NCI-H510A (cell line): ENCODE data around the gene RPL13A.
A peak's percentile ranks its signal among the peaks of the same experiment; 100 is the strongest.
"Not testable (repeated sequence)": the region's sequence is repeated elsewhere in the genome, so short reads cannot be mapped to it uniquely, and the experiment has no call there.

Source experiments
- DNase-seq: peaks from one replicate; lab custom pipeline; 2025; lab: John Stamatoyannopoulos, UW

The RPL13A gene

DNA sequence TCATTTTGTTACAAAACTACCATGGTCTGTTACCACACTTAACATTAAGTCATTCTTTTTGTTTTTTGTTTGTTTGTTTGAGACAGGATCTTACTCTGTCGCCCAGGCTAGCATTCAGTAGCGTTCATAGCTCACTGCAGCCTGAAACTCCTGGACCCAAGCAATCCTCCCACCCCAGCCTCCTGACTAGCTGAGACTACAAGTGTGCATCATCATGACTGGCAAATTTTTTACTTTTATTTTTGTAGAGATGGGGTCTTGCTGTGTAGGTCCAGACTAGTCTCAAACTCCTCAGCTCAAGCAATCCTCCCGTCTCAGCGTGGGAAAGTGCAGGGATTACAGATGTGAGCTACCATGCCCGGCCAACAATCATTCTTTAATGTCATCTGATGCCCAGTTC is 31.1 kb upstream of the RPL13A start:
- DNase-seq = no peak

DNA sequence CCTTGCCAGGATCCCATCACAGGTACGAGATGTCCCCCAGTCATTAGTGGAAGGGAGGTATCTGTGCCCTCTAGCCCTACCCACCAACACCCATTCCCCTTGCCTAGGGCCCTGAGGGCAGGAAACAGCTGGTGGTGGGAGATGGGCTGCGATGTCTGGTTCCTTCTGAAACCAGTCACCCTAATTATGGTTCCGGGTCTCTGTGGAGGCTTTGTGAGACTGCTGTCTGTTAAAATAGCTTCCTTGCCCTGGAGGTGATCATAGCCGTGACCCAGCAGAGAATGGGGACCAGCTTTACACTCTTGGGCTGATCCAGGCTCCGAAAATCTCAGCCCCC is 28.9 kb upstream of the RPL13A start:
- DNase-seq = no peak

DNA sequence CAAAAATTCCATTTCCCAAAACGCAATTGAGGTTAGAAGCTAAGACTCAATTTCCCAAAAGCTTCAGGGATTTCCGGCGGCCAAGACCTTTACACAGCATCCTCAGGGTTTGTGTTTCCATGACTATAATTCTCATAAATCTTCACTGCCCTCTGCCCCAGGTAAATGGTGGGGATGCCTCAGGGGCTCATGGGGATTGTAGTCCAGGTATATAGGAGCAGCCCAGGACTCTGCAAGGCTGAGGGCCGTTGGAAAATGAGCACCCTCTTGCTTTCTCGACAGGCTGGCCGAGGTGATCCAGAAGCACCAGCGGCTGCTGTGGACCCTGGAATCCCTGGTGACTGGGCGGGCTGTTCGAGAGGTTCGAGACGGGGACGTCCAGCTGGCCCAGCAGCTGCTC is 28.0 kb upstream of the RPL13A start:
- no peak for DNase-seq

DNA sequence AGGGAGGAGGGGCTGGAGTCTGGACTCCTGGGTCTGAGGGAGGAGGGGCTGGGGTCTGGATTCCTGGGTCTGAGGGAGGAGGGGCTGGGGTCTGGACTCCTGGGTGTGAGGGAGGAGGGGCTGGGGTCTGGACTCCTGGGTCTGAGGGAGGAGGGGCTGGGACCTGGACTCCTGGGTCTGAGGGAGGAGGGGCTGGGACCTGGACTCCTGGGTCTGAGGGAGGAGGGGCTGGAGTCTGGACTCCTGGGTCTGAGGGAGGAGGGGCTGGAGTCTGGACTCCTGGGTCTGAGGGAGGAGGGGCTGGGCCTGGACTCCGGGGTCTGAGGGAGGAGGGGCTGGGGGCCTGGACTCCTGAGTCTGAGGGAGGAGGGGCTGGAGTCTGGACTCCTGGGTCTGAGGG is 26.3 kb upstream of the RPL13A start:
- DNase-seq = not testable (repeated sequence)

DNA sequence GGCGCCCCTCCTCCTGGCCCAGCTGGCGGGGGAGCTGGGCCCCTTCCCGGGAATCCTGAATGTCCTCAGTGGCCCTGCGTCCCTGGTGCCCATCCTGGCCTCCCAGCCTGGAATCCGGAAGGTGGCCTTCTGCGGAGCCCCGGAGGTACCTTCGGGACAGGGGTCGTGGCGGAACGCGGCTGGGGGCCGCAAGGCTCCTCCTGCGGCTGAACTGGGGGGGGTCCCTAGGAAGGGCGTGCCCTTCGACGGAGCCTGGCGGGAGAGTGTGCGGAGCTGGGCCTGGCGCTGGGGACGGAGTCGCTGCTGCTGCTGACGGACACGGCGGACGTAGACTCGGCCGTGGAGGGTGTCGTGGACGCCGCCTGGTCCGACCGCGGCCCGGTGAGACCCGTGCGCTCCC is 25.8 kb upstream of the RPL13A start:
- DNase-seq = no peak

DNA sequence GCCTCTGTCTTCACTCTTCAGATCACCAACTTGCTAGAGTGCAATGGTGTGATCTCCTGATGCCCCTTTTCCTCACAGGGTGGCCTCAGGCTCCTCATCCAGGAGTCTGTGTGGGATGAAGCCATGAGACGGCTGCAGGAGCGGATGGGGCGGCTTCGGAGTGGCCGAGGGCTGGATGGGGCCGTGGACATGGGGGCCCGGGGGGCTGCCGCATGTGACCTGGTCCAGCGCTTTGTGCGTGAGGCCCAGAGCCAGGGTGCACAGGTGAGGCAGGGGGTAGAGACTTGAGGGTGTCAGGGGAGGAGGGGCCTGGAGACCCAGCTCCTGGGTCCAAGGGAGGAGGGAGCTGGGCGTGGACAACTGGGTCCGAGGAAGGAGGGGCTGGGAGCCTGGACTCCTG is 24.9 kb upstream of the RPL13A start:
- DNase-seq = no peak

DNA sequence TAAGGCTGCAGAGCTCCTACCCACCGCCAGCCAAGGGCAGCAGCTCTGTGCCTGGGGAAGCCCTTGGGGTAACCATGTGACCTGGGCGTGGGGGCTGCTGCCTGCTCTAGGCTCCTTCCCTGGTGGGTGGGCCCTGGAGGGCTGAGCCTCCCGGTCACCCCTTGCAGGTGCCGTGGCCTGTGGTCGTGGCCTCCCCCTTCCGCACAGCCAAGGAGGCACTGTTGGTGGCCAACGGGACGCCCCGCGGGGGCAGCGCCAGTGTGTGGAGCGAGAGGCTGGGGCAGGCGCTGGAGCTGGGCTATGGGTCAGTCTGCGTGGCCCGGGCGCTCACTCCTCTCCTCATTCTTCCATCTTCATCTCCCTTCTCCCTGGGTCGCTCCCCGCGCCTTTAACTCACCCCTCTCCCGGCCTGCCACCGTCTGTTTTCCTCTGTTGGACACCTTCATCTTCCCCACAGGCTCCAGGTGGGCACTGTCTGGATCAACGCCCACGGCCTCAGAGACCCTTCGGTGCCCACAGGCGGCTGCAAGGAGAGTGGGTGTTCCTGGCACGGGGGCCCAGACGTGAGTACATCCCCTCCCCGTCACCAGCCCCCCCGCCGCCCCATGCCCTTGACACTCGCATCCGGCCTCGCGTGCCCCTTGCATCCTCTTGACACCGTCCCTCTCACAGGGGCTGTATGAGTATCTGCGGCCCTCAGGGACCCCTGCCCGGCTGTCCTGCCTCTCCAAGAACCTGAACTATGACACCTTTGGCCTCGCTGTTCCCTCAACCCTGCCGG is 23.3 kb upstream of the RPL13A start:
- no peak for DNase-seq

DNA sequence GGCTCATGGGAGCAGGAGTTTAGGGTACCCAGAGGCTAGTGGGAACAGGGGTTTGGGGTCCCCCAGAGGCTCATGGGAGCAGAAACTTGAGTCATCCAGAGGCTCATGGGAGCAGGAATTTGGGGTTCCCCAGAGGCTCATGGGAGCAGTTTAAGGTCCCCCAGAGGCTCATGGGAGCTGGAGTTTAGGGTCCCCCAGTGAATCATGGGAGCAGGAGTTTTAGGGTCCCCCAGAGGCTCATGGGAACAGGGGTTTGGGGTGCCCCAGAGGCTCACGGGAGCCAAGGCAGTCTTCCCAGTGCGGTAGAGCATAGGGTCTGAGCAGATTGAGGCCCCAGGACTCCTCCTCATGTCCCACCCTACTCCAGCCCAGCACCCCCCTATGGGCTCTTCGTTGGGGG is 22.0 kb upstream of the RPL13A start:
- no peak for DNase-seq

DNA sequence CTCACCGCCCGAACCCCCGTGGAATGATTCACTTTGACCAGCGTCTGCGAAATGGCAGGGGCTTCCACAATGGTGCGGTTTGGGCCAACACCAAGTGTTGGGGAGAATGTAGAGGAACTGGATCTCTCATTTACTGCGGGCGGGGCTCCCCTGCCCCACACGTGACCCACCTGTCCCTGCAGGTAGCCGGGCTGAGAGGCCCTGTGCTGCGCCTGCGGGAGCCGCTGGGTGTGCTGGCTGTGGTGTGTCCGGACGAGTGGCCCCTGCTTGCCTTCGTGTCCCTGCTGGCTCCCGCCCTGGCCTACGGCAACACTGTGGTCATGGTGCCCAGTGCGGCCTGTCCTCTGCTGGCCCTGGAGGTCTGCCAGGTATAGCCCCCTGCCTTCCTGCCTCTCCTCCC is 19.2 kb upstream of the RPL13A start:
- no peak for DNase-seq

DNA sequence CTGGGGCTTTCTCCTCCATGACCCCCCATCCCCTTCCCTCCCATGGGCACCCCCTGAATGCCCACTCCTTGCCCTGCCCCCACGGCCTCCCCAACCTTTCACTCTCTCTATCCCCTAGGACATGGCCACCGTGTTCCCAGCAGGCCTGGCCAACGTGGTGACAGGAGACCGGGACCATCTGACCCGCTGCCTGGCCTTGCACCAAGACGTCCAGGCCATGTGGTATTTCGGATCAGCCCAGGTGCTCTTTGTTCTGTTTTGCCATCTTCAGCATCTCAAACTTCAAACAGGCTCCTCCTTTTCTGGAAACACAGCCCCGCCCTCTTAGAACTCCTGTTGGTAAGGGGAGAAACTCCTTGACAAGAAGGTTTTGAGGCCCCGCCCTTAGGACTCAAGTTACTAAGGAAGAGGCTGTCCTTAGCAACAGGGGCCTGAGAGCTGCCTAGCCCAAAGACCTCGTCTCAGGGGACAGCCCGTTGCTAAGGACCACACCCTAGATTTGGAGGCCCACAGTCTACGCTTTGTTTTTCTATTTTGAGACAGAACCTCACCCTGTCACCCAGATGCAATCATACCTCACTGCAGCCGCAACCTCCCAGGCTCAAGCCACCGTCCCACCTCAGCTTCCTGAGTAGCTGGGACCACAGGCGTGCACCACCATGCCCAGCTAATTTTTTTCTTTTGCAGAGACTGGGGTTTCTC is 18.5 kb upstream of the RPL13A start:
- no peak for DNase-seq

DNA sequence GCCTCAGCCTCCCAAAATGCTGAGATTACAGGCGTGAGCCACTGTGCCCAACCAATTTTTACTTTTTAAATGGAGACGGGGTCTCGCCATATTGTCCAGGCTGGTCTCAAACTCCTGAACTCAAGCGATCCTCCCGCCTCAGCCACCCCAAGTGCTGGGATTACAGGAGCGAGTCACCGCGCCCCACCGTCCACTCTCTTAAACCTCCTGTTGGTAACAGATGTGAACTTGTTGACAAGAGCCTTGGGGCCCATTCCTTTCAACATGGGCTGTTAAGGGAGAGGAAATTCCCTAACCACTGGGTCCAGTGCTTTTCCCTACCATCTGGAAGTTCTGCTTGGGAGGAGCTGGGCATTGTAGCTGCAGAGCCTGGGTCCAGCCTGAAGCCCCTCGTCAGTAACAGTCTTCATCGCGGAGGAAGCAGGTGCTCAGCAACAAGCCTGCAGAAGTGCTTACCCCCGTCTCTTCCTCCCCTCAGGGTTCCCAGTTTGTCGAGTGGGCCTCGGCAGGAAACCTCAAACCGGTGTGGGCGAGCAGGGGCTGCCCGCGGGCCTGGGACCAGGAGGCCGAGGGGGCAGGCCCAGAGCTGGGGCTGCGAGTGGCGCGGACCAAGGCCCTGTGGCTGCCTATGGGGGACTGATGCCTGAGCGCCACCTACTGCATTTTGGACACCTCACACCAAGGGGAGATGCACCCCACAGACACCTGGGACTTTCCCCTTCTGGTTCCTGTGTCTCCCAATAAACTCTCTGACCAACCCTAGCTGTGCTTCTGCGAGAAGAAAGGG is 17.4 kb upstream of the RPL13A start:
- DNase-seq = no peak

DNA sequence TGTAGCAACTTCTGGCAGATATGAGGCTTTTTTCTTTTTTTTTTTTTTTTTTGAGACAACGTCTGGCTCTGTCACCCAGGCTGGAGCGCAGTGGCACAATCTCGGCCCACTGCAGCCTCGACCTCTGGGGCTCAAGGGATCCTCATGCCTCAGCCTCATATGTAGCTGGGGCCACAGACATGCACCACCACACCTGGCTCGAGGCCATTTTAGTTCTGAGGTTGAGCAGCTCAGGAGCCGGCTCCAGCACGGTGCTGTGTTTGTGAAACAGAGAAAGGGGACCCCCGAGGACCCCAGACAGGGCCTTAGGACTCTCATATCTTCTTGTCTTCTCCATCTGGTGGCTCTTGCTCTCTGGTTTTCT is 16.8 kb upstream of the RPL13A start:
- no peak for DNase-seq

DNA sequence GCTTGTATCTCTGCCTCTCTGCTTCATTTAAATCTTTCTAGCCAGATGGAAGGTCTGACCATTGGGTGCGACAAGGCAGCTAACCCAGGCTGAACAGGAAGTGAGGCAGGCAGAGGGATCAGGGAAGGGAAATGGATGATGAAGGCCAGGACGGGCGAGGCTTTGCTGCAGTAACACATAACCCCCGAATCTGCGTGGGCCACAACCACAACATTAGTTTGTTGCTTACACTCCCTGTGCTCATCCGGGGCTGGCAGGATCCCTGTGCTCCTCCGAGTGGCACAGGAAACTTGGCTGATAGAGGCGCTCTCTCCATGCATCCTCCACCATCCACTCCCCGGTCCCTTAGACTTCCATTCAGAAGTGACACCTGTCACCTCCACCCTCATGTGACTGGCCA is 14.5 kb upstream of the RPL13A start:
- DNase-seq = no peak

DNA sequence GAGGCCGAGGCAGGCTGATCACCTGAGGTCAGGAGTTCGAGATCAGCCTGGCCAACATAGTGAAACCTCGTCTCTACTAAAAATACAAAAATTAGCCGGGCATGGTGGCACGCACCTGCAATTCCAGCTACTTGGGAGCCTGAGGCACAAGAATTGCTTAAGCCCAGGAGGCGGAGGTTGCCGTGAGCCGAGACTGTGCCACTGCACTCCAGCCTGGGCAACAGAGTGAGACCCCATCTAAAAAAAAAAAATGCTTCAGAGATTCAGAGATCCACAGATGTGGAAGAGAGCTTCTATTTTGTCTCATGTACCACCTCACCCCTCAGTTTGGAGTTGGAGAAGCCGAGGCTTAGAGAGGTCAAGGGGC is 13.9 kb upstream of the RPL13A start:
- not testable (repeated sequence) for DNase-seq

DNA sequence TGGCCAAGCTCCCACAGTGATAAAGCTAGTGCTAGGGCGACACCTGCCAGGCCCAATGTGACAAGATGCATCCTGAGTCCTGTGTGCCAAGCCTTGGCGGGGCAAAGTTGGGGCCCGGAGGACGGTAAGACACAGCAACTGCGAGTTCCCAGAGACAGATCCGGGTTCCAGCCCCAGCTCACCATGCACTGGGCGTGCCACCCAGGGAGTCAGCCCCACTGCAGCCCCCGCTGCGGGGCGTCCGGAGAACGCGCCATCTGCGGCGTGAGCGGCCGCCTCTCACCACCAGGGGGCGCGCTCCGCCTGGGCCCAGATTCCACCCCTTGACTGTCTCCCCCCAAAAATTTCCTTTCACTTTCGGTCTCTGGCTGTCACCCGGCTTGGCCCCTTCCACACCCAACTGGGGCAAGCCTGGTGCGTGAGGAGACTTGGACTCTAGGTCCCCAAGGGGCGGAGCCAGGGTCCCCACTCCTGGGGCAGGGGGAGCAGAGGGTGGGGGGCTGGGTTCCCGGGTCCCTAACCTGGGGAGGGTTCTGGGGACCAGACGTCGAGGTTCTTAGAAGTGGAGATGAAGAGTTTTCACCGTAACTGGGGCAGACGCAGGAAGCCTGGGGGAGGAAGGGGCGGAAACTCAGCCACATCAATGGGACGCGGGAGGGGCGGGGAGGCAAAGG is 13.4 kb upstream of the RPL13A start, which contains the start of gene FLT3LG:
Gene FLT3LG, plus strand, starts transcription at position 348 of the 674 bp plus-strand sequence. CDS start 425 bp downstream, outside the sequence.
- DNase-seq = no peak

DNA sequence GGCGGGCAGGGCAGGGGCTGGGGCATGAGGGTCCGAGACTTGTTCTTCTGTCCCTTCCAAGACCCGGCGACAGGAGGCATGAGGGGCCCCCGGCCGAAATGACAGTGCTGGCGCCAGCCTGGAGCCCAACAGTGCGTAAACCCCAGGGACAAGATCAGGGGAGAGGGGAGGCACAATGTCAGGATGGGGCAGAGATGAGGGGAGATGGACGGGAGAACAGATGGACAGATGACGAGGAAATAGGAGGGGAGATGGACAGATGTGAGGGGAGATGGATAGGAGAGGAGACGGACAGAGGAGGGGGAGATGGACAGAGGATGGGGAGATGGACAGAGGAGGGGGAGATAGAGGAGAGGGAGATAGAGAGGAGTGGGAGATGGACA is 12.9 kb upstream of the RPL13A start:
- DNase-seq = no peak

DNA sequence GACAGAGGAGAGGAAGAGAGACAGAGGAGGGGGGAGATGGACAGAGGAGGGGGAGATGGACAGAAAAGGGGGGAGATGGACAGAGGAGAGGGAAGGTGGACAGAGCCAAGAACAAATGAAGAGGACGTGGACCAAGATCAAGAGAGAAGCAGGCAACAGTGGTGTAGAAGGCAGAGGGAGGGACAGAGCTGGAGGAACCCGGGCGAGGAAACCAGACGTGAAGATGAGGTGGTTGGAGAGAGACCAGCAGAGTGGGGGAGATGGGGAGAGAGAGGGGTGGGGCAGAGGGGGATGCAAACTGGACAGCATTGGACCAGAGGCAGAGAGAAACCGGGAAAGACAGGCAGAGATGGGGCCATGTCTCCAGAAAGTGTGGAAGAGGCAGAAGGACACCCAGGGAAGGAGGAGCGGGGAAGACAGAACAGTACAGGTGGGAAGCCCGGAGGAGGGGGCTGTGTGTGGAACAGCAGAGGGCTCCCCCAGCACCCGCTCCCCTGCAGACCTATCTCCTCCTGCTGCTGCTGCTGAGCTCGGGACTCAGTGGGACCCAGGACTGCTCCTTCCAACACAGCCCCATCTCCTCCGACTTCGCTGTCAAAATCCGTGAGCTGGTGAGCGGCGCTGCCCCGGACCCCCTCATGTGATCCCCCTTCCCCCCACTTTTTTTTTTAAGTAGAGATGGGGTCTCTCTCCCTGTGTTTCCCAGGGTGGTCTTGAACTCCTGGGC is 12.1 kb upstream of the RPL13A start:
- DNase-seq = no peak

DNA sequence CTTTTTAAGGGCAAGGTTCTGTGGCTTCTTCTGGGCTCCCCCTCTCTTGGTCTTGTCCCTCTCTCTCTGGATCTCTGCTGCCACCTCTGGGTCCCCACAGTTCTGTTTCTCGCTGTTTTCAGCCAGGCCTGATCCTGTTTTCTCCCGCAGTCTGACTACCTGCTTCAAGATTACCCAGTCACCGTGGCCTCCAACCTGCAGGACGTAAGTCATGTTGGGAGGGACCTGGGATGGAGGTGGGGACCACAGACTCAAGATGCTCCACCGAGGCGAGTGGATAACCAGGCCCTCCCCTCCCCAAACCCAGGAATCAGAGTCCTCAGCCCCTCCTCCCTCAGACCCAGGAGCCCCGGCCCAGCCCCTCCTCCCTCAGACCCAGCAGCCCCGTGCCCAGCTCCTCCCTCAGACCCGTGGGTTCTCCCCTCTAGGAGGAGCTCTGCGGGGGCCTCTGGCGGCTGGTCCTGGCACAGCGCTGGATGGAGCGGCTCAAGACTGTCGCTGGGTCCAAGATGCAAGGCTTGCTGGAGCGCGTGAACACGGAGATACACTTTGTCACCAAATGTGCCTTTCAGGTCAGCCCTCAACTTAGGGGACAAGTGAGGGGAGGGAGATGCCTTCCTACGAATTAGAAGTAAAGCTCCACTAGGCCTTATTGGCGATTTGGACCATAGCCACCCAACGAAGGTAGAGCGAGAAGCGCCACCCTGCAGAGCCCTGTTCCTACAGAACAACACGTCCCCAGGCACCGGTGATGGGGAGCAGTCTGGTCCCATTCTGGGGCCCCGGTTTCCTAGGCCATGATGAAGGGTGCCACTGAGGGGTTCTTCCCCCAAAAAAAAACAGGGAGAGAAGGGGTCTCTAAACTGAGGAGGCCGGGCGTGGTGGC is 11.2 kb upstream of the RPL13A start:
- DNase-seq = peak; percentile 62

DNA sequence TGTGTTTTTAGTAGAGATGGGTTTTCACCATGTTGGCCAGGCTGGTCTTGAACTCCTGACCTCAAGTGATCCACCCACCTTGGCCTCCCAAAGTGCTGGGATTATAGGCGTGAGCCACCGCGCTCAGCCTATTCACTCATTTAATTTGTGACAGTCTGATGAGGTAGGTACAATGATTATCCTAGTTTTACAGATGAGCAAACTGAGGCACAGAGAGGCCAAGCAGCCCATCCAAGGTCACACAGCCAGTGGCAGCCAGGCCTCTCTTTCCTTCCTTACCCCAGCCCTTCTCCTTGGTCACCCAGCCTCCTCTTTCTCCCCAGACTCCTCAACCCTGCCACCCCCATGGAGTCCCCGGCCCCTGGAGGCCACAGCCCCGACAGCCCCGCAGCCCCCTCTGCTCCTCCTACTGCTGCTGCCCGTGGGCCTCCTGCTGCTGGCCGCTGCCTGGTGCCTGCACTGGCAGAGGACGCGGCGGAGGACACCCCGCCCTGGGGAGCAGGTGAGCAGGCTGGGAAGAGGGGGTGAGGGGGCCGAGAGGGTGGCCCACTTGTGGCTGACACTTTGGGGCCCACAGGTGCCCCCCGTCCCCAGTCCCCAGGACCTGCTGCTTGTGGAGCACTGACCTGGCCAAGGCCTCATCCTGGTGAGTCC is 7.3 kb upstream of the RPL13A start:
- DNase-seq = no peak

DNA sequence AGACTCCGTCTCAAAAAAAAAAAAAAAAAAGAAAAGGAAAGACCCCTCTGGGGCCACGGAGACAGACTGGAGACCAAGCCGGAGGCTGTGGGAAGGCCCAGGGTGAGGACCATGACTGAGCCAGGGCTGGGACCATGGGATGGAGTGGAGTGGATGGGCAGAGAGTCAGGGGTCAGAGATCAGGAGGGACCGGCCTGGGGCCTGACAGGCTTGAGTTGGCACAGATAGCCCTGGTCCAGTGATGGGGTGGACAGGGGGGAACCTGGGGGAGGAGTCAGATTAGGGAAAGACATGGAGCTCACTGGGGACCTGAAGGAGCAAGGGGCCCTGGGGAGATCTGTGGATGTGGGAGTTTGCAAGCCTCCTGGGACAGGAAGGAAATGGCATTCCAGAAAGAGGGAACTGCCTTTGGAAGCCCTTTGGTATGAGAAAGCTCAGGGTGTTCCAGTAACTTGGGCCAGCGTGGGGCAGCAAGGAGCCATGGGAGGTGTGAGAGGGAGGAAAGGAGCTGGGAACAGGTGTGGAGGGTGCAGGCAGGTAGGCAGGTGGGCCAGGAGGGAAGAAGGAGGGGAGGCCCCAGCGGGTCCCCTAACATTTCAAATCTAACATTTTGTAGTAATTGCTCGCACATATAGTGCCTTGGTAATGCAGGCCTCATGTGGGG is 6.3 kb upstream of the RPL13A start:
- DNase-seq = no peak
